H1 (cell line): Measurements from ENCODE around the gene NABP2. TPM values are rescaled to one million over a fixed set of nuclear protein-coding genes. Genes with fewer than 3 reads are reported as not detected.
A peak's percentile ranks its signal among the peaks of the same experiment; 100 is the strongest.

ENCODE experiments used
- CTCF ChIA-PET: fragments of 300-600 bp; sonication (Branson Sonifier 250); formaldehyde crosslinking; loops from one replicate; lab custom pipeline; 2021; ENCODE audit not compliant: partially characterized antibody; lab: Charles Lee
- POLR2A ChIA-PET: fragments of 300-600 bp; sonication (Branson Sonifier 250); formaldehyde crosslinking; loops from one replicate; lab custom pipeline; 2021; ENCODE audit warnings: inconsistent platforms; ENCODE audit not compliant: partially characterized antibody; lab: Charles Lee
- DNase-seq, 2 experiments: peaks; one replicate each; pipeline versions ENCODE4 v3.0.0 to v3.0.0-alpha.2; 2010 to 2022; ENCODE audit warnings: low spot score in 2 of 2, low read depth in 1 of 2, mixed read lengths in 1 of 2
- FAIRE-seq: peaks from 2 replicates; lab custom pipeline; 2011; peaks lifted over from hg19 to GRCh38; lab: Jason Lieb, UNC
- H2AFZ ChIP-seq: 2 replicates; pipeline ENCODE4 v1.8.1; 2012; ENCODE audit warnings: low read length, inconsistent platforms
- H2AK5ac ChIP-seq: 2 replicates; pipeline ENCODE4 v1.6.1; 2013; ENCODE audit warnings: low read depth, low read length
- H2BK120ac ChIP-seq: replicated peaks from 2 replicates; pipeline ENCODE3; 2013; ENCODE audit warnings: low read depth, low read length, inconsistent platforms
- H2BK12ac ChIP-seq: 2 replicates; pipeline ENCODE4 v1.6.1; 2013; ENCODE audit warnings: low read depth, low read length
- H2BK15ac ChIP-seq: 2 replicates; pipeline ENCODE4 v1.6.1; 2013; ENCODE audit warnings: low read length
- H2BK20ac ChIP-seq: 2 replicates; pipeline ENCODE4 v1.6.1; 2013; ENCODE audit warnings: low read length
- H2BK5ac ChIP-seq: 2 replicates; pipeline ENCODE4 v1.6.1; 2013; ENCODE audit warnings: low read depth, low read length
- H3K14ac ChIP-seq: 2 replicates; pipeline ENCODE4 v1.6.1; 2013; ENCODE audit warnings: inconsistent platforms; ENCODE audit not compliant: insufficient read length
- H3K18ac ChIP-seq: 2 replicates; pipeline ENCODE4 v1.6.1; 2013; ENCODE audit warnings: low read length; ENCODE audit errors: extremely low read depth
- H3K23ac ChIP-seq: 2 replicates; pipeline ENCODE4 v1.6.1; 2013; ENCODE audit warnings: inconsistent platforms; ENCODE audit not compliant: insufficient read length
- H3K23me2 ChIP-seq: 2 replicates; pipeline ENCODE4 v1.6.1; 2013; ENCODE audit warnings: low read depth, low read length
- H3K27ac ChIP-seq: 2 replicates; pipeline ENCODE4 v1.6.1; 2011; ENCODE audit warnings: low read depth, low read length, inconsistent platforms
- H3K27me3 ChIP-seq, 4 experiments: replicated peaks in 1 of 4; 1 replicate in 1 of 4; 2 replicates in 3 of 4; pipeline versions ENCODE4 v1.6.1 to v1.8.1; 2011 to 2013; ENCODE audit warnings: low read length in 3 of 4, mild to moderate bottlenecking in 3 of 4, inconsistent platforms in 2 of 4, mixed read lengths in 2 of 4, moderate library complexity in 1 of 4; ENCODE audit not compliant: control insufficient read depth in 3 of 4, insufficient read depth in 3 of 4; ENCODE audit errors: extremely low read depth in 1 of 4
- H3K36me3 ChIP-seq, 4 experiments: 2 replicates each; pipeline versions ENCODE4 v1.6.1 to v1.8.1; 2011 to 2013; ENCODE audit warnings: mild to moderate bottlenecking in 4 of 4, low read length in 3 of 4, moderate library complexity in 2 of 4, control low read depth in 1 of 4, inconsistent platforms in 1 of 4; ENCODE audit not compliant: insufficient read depth in 4 of 4, control insufficient read depth in 2 of 4
- H3K4ac ChIP-seq: replicated peaks from 2 replicates; pipeline ENCODE3; 2013; ENCODE audit warnings: low read length, low read depth, mixed read lengths, inconsistent platforms; ENCODE audit not compliant: insufficient read length
- H3K4me1 ChIP-seq, 4 experiments: replicated peaks in 1 of 4; 1 replicate in 1 of 4; 2 replicates in 3 of 4; pipeline versions ENCODE4 v1.6.1 to v1.8.1; 2011 to 2013; ENCODE audit warnings: low read length in 3 of 4, inconsistent platforms in 2 of 4, mixed read lengths in 1 of 4; ENCODE audit not compliant: insufficient read depth in 4 of 4, control insufficient read depth in 3 of 4
- H3K4me2 ChIP-seq, 2 experiments: 2 replicates each; pipeline versions ENCODE4 v1.6.1 to v1.8.1; 2011 to 2013; ENCODE audit warnings: low read depth in 2 of 2, low read length in 2 of 2, control low read depth in 1 of 2, inconsistent platforms in 1 of 2, mild to moderate bottlenecking in 1 of 2; ENCODE audit not compliant: insufficient read depth in 1 of 2
- H3K4me3 ChIP-seq, 4 experiments: fragments of 200-600, 300-600 bp in 1 of 4; sonication (generic), shearing (Covaris generic), sonication (Bioruptor Twin) in 1 of 4; 2 replicates each; pipeline versions ENCODE4 v1.5.1 to v1.8.1; 2011 to 2016; ENCODE audit warnings: low read length in 4 of 4, low read depth in 3 of 4, control low read depth in 2 of 4, inconsistent platforms in 2 of 4, mild to moderate bottlenecking in 2 of 4, mixed read lengths in 1 of 4, moderate library complexity in 1 of 4; ENCODE audit not compliant: insufficient read depth in 2 of 4; ENCODE audit errors: extremely low read depth in 1 of 4
- H3K56ac ChIP-seq: replicated peaks from 2 replicates; pipeline ENCODE3; 2013; ENCODE audit warnings: low read depth, mild to moderate bottlenecking, mixed read lengths, low read length, inconsistent platforms; ENCODE audit not compliant: insufficient read length
- H3K79me1 ChIP-seq: 2 replicates; pipeline ENCODE4 v1.6.1; 2013; ENCODE audit warnings: low read depth, low read length, control low read depth
- H3K79me2 ChIP-seq, 2 experiments: 2 replicates each; pipeline versions ENCODE4 v1.6.1 to v1.8.1; 2012 to 2013; ENCODE audit warnings: low read length in 2 of 2, mild to moderate bottlenecking in 2 of 2, inconsistent platforms in 1 of 2; ENCODE audit not compliant: insufficient read depth in 2 of 2, control insufficient read depth in 1 of 2
- H3K9ac ChIP-seq, 4 experiments: replicated peaks in 1 of 4; 1 replicate in 1 of 4; 2 replicates in 3 of 4; pipeline versions ENCODE4 v1.6.1 to v1.8.1; 2011 to 2013; ENCODE audit warnings: low read depth in 3 of 4, low read length in 3 of 4, control low read depth in 2 of 4, mild to moderate bottlenecking in 2 of 4, moderate library complexity in 2 of 4, inconsistent platforms in 1 of 4; ENCODE audit errors: extremely low read depth in 1 of 4
- H3K9me3 ChIP-seq, 2 experiments: 2 replicates each; pipeline versions ENCODE4 v1.6.1 to v1.8.1; 2012 to 2013; ENCODE audit warnings: mild to moderate bottlenecking in 2 of 2, moderate library complexity in 2 of 2, control low read depth in 1 of 2, inconsistent platforms in 1 of 2, low read depth in 1 of 2, low read length in 1 of 2, mixed read lengths in 1 of 2; ENCODE audit not compliant: insufficient read depth in 2 of 2
- H4K20me1 ChIP-seq, 2 experiments: replicated peaks in 1 of 2; 2 replicates each; pipeline versions ENCODE3 to v1.8.1; 2011 to 2013; ENCODE audit warnings: inconsistent platforms in 2 of 2, low read length in 2 of 2, mild to moderate bottlenecking in 1 of 2; ENCODE audit not compliant: insufficient read depth in 2 of 2, control insufficient read depth in 1 of 2
- H4K5ac ChIP-seq: 2 replicates; pipeline ENCODE4 v1.6.1; 2013; ENCODE audit warnings: low read length, low read depth, mixed read lengths, inconsistent platforms; ENCODE audit not compliant: insufficient read length
- H4K8ac ChIP-seq: 2 replicates; pipeline ENCODE4 v1.8.0; 2013; ENCODE audit warnings: mild to moderate bottlenecking, moderate library complexity, low read length, inconsistent platforms; ENCODE audit not compliant: insufficient read depth; ENCODE audit errors: extremely low read depth
- H4K91ac ChIP-seq: replicated peaks from 2 replicates; pipeline ENCODE3; 2013; ENCODE audit warnings: low read length, mixed read lengths, inconsistent platforms; ENCODE audit not compliant: insufficient read length
- BRCA1 ChIP-seq: IDR thresholded peaks from 2 replicates; pipeline ENCODE4 v1.6.1; 2012; ENCODE audit warnings: low read depth, low read length, improper control_type of control experiment
- POLR2A ChIP-seq, 2 experiments: IDR thresholded peaks; 1 replicate in 1 of 2; 2 replicates in 1 of 2; pipeline ENCODE4 v1.6.1; 2011; ENCODE audit warnings: low read depth in 2 of 2, low read length in 2 of 2, mild to moderate bottlenecking in 2 of 2; ENCODE audit errors: control extremely low read depth in 1 of 2
- RAD21 ChIP-seq, 2 experiments: IDR thresholded peaks in 1 of 2; conservative IDR thresholded peaks in 1 of 2; 2 replicates each; pipeline ENCODE4 v1.6.1; 2011; ENCODE audit warnings: low read depth in 2 of 2, low read length in 2 of 2, improper control_type of control experiment in 1 of 2, inconsistent platforms in 1 of 2, mild to moderate bottlenecking in 1 of 2, moderate library complexity in 1 of 2
- SRF ChIP-seq: IDR thresholded peaks from 2 replicates; pipeline ENCODE4 v1.6.1; 2011; ENCODE audit warnings: mild to moderate bottlenecking, low read depth, low read length, moderate library complexity
- TBP ChIP-seq: IDR thresholded peaks from 2 replicates; pipeline ENCODE4 v1.6.1; 2011; ENCODE audit warnings: low read depth, low read length, improper control_type of control experiment
- whole genome bisulfite sequencing, 2 experiments: shearing (Covaris generic) in 1 of 2; methylation state at CpG; one replicate each; pipeline versions ENCODE4 v1.1.6 to v1.1.7; 2013 to 2015; ENCODE audit warnings: low lambda C conversion rate in 2 of 2, mixed read lengths in 2 of 2, inconsistent platforms in 1 of 2, low coverage in 1 of 2, missing lambda C conversion rate in 1 of 2; ENCODE audit not compliant: insufficient replicate concordance in 2 of 2, insufficient coverage in 1 of 2, insufficient read length in 1 of 2; ENCODE audit errors: extremely low coverage in 1 of 2, missing lambda C conversion rate in 1 of 2; 5-methylcytosine and 5-hydroxymethylcytosine counted together
- polyA plus RNA-seq, 7 experiments: library from polyadenylated mRNA; depleted of rRNA in 3 of 7; stranded (reverse) in 5 of 7; unstranded in 2 of 7; fragments of >200 nt in 5 of 7; fragments of 200-250 nt in 2 of 7; gene quantifications; 1 replicate in 5 of 7; 2 replicates in 1 of 7; 4 replicates in 1 of 7; pipeline versions ENCODE4 v1.2.1 to v1.2.3, GENCODE V29; 2011 to 2013; ENCODE audit warnings: missing spikeins in 2 of 7, mixed read lengths in 2 of 7
- total RNA-seq: library from RNA; stranded (reverse); fragmentation: NEBNext Ultra II Directional; extraction: Animal tissue kit (Norgen Biotek cat#: 25700); gene quantifications from 2 replicates; pipeline ENCODE4 v1.2.1, GENCODE V29; 2021
- TF ChIP-seq, protein P1 (sequence below), 3 experiments: IDR thresholded peaks; 1 replicate in 2 of 3; 2 replicates in 1 of 3; pipeline versions ENCODE4 v1.5.1 to v1.6.1; 2011; ENCODE audit warnings: low read length in 3 of 3, mild to moderate bottlenecking in 3 of 3, inconsistent platforms in 2 of 3, low read depth in 1 of 3, moderate library complexity in 1 of 3; ENCODE audit not compliant: insufficient read depth in 1 of 3; ENCODE audit errors: control extremely low read depth in 1 of 3

Gene NABP2
- total and polyA plus RNA-seq, 2 of the 8 experiments (the other 6 are each of a cell fraction or from before 2014, with no cell fraction given), result 58.1 to 67.5 TPM

DNA sequence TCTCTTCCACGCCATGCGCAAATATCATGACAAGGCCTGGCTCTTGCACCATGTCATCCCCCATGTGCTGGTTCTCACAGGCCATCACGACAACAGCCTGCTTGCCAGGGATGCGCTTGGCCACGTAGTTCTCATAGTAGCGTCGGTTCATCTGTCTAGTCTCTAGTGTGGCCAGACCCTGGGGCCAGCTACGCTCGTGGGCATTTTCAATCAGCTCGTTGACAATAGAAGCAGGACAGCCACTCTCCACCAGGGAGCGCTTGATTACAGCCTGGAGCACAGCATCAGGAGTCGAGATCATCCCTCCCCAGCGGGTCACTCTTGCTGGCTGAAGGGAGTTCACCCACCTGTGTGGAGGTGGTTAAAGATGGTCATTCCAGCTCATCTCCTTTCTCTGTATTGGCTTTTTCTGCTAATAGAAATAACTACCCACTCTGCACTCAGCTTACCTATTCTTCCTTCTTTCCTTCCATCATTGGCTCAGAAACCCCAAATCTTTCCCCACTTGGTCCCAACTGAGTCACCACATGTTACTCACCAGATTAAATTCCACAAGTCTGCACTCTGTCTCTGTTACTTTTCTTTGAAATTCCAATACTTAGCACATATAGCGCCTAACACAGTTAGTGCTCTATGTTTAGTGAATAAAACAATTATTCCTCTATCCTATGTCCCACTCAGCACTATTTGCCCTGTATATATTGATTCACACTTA, 17.5 kb upstream of the NABP2 start:
- H3K56ac ChIP-seq, result no peak overlapping the region
- CTCF ChIA-PET, result interaction anchor here (0.6 to 12.3 kb wide), 32 partner anchors 8 to 850 kb away, joined by 3 to 111 read pairs (median 4); partner anchors contain the start of genes ANKRD52, MYL6B, RNF41 and SLC39A5
- H3K27ac ChIP-seq, result no peak overlapping the region
- no peak overlapping the region for H3K4ac ChIP-seq
- H3K9me3 ChIP-seq, result no peaks in the 10 kb centered on the region
- WGBS, 2 experiments, result 85% methylated on average over 14 of the region's 14 CpGs; no CpG with 5 or more reads in 1 of the 2 experiments
- FAIRE-seq, result no peak
- no peak overlapping the region for H3K4me3 ChIP-seq
- DNase-seq, result peak in 1 of 2 experiments; percentile 84
- no peaks in the 10 kb centered on the region for H3K79me1 ChIP-seq
- H2BK12ac ChIP-seq, result no peak overlapping the region
- H3K4me2 ChIP-seq, result no peak overlapping the region
- H4K91ac ChIP-seq, result no peak overlapping the region
- H4K8ac ChIP-seq, result no peak overlapping the region
- H3K27me3 ChIP-seq, result no peaks in the 10 kb centered on the region
- TF ChIP-seq, protein P1, sequence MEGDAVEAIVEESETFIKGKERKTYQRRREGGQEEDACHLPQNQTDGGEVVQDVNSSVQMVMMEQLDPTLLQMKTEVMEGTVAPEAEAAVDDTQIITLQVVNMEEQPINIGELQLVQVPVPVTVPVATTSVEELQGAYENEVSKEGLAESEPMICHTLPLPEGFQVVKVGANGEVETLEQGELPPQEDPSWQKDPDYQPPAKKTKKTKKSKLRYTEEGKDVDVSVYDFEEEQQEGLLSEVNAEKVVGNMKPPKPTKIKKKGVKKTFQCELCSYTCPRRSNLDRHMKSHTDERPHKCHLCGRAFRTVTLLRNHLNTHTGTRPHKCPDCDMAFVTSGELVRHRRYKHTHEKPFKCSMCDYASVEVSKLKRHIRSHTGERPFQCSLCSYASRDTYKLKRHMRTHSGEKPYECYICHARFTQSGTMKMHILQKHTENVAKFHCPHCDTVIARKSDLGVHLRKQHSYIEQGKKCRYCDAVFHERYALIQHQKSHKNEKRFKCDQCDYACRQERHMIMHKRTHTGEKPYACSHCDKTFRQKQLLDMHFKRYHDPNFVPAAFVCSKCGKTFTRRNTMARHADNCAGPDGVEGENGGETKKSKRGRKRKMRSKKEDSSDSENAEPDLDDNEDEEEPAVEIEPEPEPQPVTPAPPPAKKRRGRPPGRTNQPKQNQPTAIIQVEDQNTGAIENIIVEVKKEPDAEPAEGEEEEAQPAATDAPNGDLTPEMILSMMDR (IDR thresholded peaks at IDR 0.05; ENCODE audit: control extremely low read depth in 1 of 3, insufficient read depth in 1 of 3, low read depth in 1 of 3, low read length in 3 of 3), result peak; percentile 78 to 91 (median 85)
- TF ChIP-seq POLR2A (IDR thresholded peaks at IDR 0.05; ENCODE audit: control extremely low read depth in 1 of 2, low read depth in 2 of 2, low read length in 2 of 2) (0 out of 3 replicates have a peak, but pooled peaks of 1 of the 2 experiments have one; percentile 5), RAD21 (IDR thresholded peaks at IDR 0.05 in 1 of 2, conservative IDR thresholded peaks at IDR 0.05 in 1 of 2; ENCODE audit: low read depth in 2 of 2, low read length in 2 of 2) (peak; percentile 68 to 74), BRCA1 (no peak), SRF (no peak), TBP (no peak)
- TF ChIP-seq, all 59 proteins: peak for 3
- Histone ChIP-seq H3K14ac (no peak overlapping the region), H4K5ac (no peak overlapping the region), H2BK20ac (no peak overlapping the region), H2BK5ac (no peak overlapping the region), H3K23ac (no peak overlapping the region), H2BK120ac (no peak overlapping the region), H3K4me1 (no peaks in the 10 kb centered on the region), H3K18ac (no peak overlapping the region), H2AFZ (no peak overlapping the region), H3K36me3 (peaks cover 24 to 54% (median 42%) of the 10 kb centered on the region in 4 experiments), H3K79me2 (no peaks in the 10 kb centered on the region), H3K9ac (no peak overlapping the region), H2AK5ac (no peak overlapping the region), H3K23me2 (no peaks in the 10 kb centered on the region), H4K20me1 (no peaks in the 10 kb centered on the region), H2BK15ac (no peak overlapping the region)
- POLR2A ChIA-PET, result interaction anchor here (1.0 to 17.4 kb wide), 12 partner anchors 10 to 109 kb away, joined by 3 to 203 read pairs (median 4); partner anchors contain the start of genes ANKRD52, CNPY2, MYL6 and RNF41
